Smooth muscle cell of trachea (primary cell): Measurements from ENCODE around the gene TNC. TPM values are rescaled to one million over a fixed set of nuclear protein-coding genes. Genes with fewer than 3 reads are reported as not detected.

Source experiments
- total RNA-seq: library from RNA; depleted of rRNA; stranded (reverse); fragments of >200 nt; gene quantifications from 2 replicates; pipeline ENCODE4 v1.2.1, GENCODE V29; 2014

The TNC gene
- 85.3 and 293 TPM in 2 replicates for total RNA-seq

GRCh38 chr9:115117999-115118878 lies at the start of gene TNC:
Gene TNC (minus strand): TSS chr9:115118157. CDS start chr9:115091018, 27,139 bp downstream.

Other genes starting within 250 kb of the TNC start
- not detected in 2 replicates for gene TNFSF8, start 187.6 kb downstream of the TNC start, total RNA-seq